IMR-90 (cell line): Measurements from ENCODE around the gene NUBP2. TPM values are rescaled to one million over a fixed set of nuclear protein-coding genes. Genes with fewer than 3 reads are reported as not detected.

Experiments
- ATAC-seq: fragments of 200-7000 bp; cut with Tn5 transposase; 2 replicates; pipeline ENCODE4 v1.9.1; 2020; ENCODE audit warnings: low read depth, mild to moderate bottlenecking, moderate library complexity
- BruUV-seq: library from RNA; stranded (reverse); fragments of 400-500 nt; replicated peaks from 2 replicates; lab custom pipeline; 2021; lab: Mats Ljungman, UMichigan
- CTCF ChIA-PET: fragments of 300-600 bp; formaldehyde crosslinking; extraction: SDS; loops from one replicate; lab custom pipeline; 2021; ENCODE audit warnings: antibody characterized with exemption; lab: Yijun Ruan, JAX
- POLR2A ChIA-PET: fragments of 300-600 bp; sonication (Branson Sonifier 250); formaldehyde crosslinking; loops from one replicate; lab custom pipeline; 2022; ENCODE audit warnings: antibody characterized with exemption; ENCODE audit not compliant: unreplicated experiment; lab: Charles Lee
- DNase-seq: peaks from one replicate; pipeline ENCODE4 v3.0.0; 2013
- H2AFZ ChIP-seq: replicated peaks from 2 replicates; pipeline ENCODE3; 2013; ENCODE audit warnings: low read length, mild to moderate bottlenecking; ENCODE audit not compliant: poor library complexity
- H2AK5ac ChIP-seq: 2 replicates; pipeline ENCODE4 v1.6.1; 2013; ENCODE audit warnings: low read depth, low read length, inconsistent platforms
- H2AK9ac ChIP-seq: replicated peaks from 2 replicates; pipeline ENCODE3; 2013; ENCODE audit warnings: mild to moderate bottlenecking, low read depth, low read length, moderate library complexity; ENCODE audit not compliant: poor library complexity
- H2BK120ac ChIP-seq: 2 replicates; pipeline ENCODE4 v1.6.1; 2013; ENCODE audit warnings: low read depth, low read length, inconsistent platforms
- H2BK15ac ChIP-seq: 3 replicates; pipeline ENCODE4 v1.6.1; 2013; ENCODE audit warnings: low read depth, low read length, inconsistent platforms
- H2BK20ac ChIP-seq: 2 replicates; pipeline ENCODE4 v1.6.1; 2013; ENCODE audit warnings: low read depth, mild to moderate bottlenecking, inconsistent platforms, low read length, moderate library complexity
- H2BK5ac ChIP-seq: 2 replicates; pipeline ENCODE4 v1.6.1; 2013; ENCODE audit warnings: mild to moderate bottlenecking, low read depth, low read length, inconsistent platforms; ENCODE audit not compliant: poor library complexity, severe bottlenecking
- H3K14ac ChIP-seq: replicated peaks from 2 replicates; pipeline ENCODE4 v1.6.1; 2013; ENCODE audit warnings: low read depth, low read length, inconsistent platforms
- H3K18ac ChIP-seq: 2 replicates; pipeline ENCODE4 v1.6.1; 2013; ENCODE audit warnings: low read depth, low read length, control low read depth
- H3K23ac ChIP-seq: 2 replicates; pipeline ENCODE4 v1.6.1; 2013; ENCODE audit warnings: low read depth, low read length, inconsistent platforms
- H3K27ac ChIP-seq: 2 replicates; pipeline ENCODE4 v1.5.1; 2013; ENCODE audit warnings: mild to moderate bottlenecking, control low read depth, low read length; ENCODE audit not compliant: insufficient read depth
- H3K27me3 ChIP-seq: 2 replicates; pipeline ENCODE4 v1.6.1; 2013; ENCODE audit warnings: low read length; ENCODE audit not compliant: control insufficient read depth, insufficient read depth
- H3K36me3 ChIP-seq: 2 replicates; pipeline ENCODE4 v1.6.1; 2013; ENCODE audit warnings: low read length, mixed read lengths; ENCODE audit not compliant: control insufficient read depth, insufficient read depth
- H3K4ac ChIP-seq: 2 replicates; pipeline ENCODE4 v1.6.1; 2013; ENCODE audit warnings: low read depth, low read length, inconsistent platforms
- H3K4me1 ChIP-seq: 2 replicates; pipeline ENCODE4 v1.6.1; 2013; ENCODE audit warnings: low read length, mixed read lengths; ENCODE audit not compliant: control insufficient read depth, insufficient read depth
- H3K4me2 ChIP-seq: 2 replicates; pipeline ENCODE4 v1.6.1; 2013; ENCODE audit warnings: low read depth, mild to moderate bottlenecking, control low read depth, low read length, moderate library complexity
- H3K4me3 ChIP-seq: 2 replicates; pipeline ENCODE4 v1.5.1; 2013; ENCODE audit warnings: low read depth, mild to moderate bottlenecking, control low read depth, low read length, moderate library complexity; ENCODE audit not compliant: insufficient read depth
- H3K56ac ChIP-seq: 2 replicates; pipeline ENCODE4 v1.6.1; 2013; ENCODE audit warnings: low read length, inconsistent platforms; ENCODE audit not compliant: insufficient read depth; ENCODE audit errors: extremely low read depth
- H3K79me1 ChIP-seq, 2 experiments: 2 replicates each; pipeline ENCODE4 v1.6.1; 2013; ENCODE audit warnings: low read length in 2 of 2, inconsistent platforms in 1 of 2, low read depth in 1 of 2
- H3K9ac ChIP-seq: 2 replicates; pipeline ENCODE4 v1.6.1; 2013; ENCODE audit warnings: low read depth, low read length, control low read depth
- H3K9me1 ChIP-seq: 2 replicates; pipeline ENCODE4 v1.6.1; 2013; ENCODE audit warnings: low read length, inconsistent platforms; ENCODE audit not compliant: insufficient read depth
- H3K9me3 ChIP-seq: 2 replicates; pipeline ENCODE4 v1.6.1; 2013; ENCODE audit warnings: low read length; ENCODE audit not compliant: control insufficient read depth, insufficient read depth
- H4K20me1 ChIP-seq: 2 replicates; pipeline ENCODE4 v1.6.1; 2013; ENCODE audit warnings: low read length, inconsistent platforms; ENCODE audit not compliant: insufficient read depth
- H4K5ac ChIP-seq: 2 replicates; pipeline ENCODE4 v1.6.1; 2013; ENCODE audit warnings: mild to moderate bottlenecking, low read depth, low read length, control low read depth
- H4K8ac ChIP-seq, 2 experiments: 2 replicates each; pipeline ENCODE4 v1.6.1; 2013; ENCODE audit warnings: low read depth in 2 of 2, low read length in 2 of 2, control low read depth in 1 of 2, inconsistent platforms in 1 of 2
- H4K91ac ChIP-seq: 2 replicates; pipeline ENCODE4 v1.6.1; 2013; ENCODE audit warnings: low read depth, low read length, inconsistent platforms; ENCODE audit not compliant: insufficient read depth
- BHLHE40 ChIP-seq: fragments of 150-350 bp; IDR thresholded peaks from 2 replicates; pipeline ENCODE4 v1.6.1; 2016; ENCODE audit warnings: mild to moderate bottlenecking, low read depth, low read length
- CEBPB ChIP-seq: IDR thresholded peaks from 2 replicates; pipeline ENCODE4 v1.6.1; 2012; ENCODE audit warnings: low read depth, low read length, improper control_type of control experiment
- FOS ChIP-seq: fragments of 150-350 bp; IDR thresholded peaks from 2 replicates; pipeline ENCODE4 v1.6.1; 2016; ENCODE audit warnings: low read depth, low read length
- NFE2L2 ChIP-seq: fragments of 150-350 bp; IDR thresholded peaks from 2 replicates; pipeline ENCODE4 v1.6.1; 2016; ENCODE audit warnings: low read depth, mild to moderate bottlenecking, low read length
- POLR2A ChIP-seq: IDR thresholded peaks from 2 replicates; pipeline ENCODE4 v1.6.1; 2012; ENCODE audit warnings: mild to moderate bottlenecking, low read depth, low read length
- RAD21 ChIP-seq: IDR thresholded peaks from 2 replicates; pipeline ENCODE4 v1.6.1; 2012; ENCODE audit warnings: low read length, improper control_type of control experiment
- RCOR1 ChIP-seq: IDR thresholded peaks from 2 replicates; pipeline ENCODE4 v1.6.1; 2012; ENCODE audit warnings: mild to moderate bottlenecking, low read length, improper control_type of control experiment; ENCODE audit not compliant: insufficient replicate concordance
- USF2 ChIP-seq: fragments of 150-350 bp; IDR thresholded peaks from 2 replicates; pipeline ENCODE4 v1.6.1; 2017; ENCODE audit warnings: mild to moderate bottlenecking, antibody characterized with exemption, low read length, low read depth
- WGBS, 2 experiments: methylation state at CpG; one replicate each; pipeline versions ENCODE4 v1.1.5 to v1.1.7; 2013; ENCODE audit warnings: missing lambda C conversion rate in 2 of 2; ENCODE audit not compliant: insufficient read length in 1 of 2; ENCODE audit errors: extremely low coverage in 2 of 2; 5-methylcytosine and 5-hydroxymethylcytosine counted together
- dilution Hi-C: fragments of 300-500 bp; cut with HindIII; formaldehyde crosslinking; loops from one replicate; pipeline ENCODE4 v1.14.3; 2018; ENCODE audit warnings: low sequenced_read_pairs; ENCODE audit not compliant: unreplicated experiment
- in situ Hi-C: fragments of 300-500 bp; cut with MboI; formaldehyde crosslinking; loops from 3 replicates; pipeline ENCODE4 v1.14.3; 2019; ENCODE audit warnings: low sequenced_read_pairs, inconsistent platforms, mixed read lengths
- intact Hi-C: fragments of 100-400 bp; cut with micrococcal nuclease; formaldehyde crosslinking; loops from 2 replicates; pipeline ENCODE4 v1.10.0; 2022
- polyA plus RNA-seq, 3 experiments: library from polyadenylated mRNA; depleted of rRNA; stranded (reverse); fragments of >200 nt; gene quantifications; 2 replicates each; pipeline ENCODE4 v1.2.3, GENCODE V29; 2012; ENCODE audit warnings: low replicate concordance in 1 of 3
- total RNA-seq: library from RNA; depleted of rRNA; stranded (reverse); fragments of >200 nt; gene quantifications from 2 replicates; pipeline ENCODE4 v1.2.3, GENCODE V29; 2012
- TF ChIP-seq, protein P1 (sequence below): conservative IDR thresholded peaks from 2 replicates; pipeline ENCODE4 v1.5.1; 2012; ENCODE audit warnings: mild to moderate bottlenecking, low read depth, low read length, improper control_type of control experiment

NUBP2 gene
- total and polyA plus RNA-seq, 2 of the 4 experiments (the other 2 are of a cell fraction) = 62.6 to 131 TPM

- no peak for TF ChIP-seq USF2
- TF ChIP-seq NFE2L2 = no peak
These were observed 2.5 kb downstream of the NUBP2 start (continued) for GRCh38 chr16:1784977-1785845.

- H3K23ac ChIP-seq = no peak overlapping the region
- 98% methylated on average over 5 of the region's 14 CpGs; no CpG with 5 or more reads in 1 of the 2 experiments for WGBS, 2 experiments
- no peak for DNase-seq
- no peak overlapping the region for H3K56ac ChIP-seq
- no peak overlapping the region for H2AK9ac ChIP-seq
- no peak overlapping the region for H2BK15ac ChIP-seq
- H4K91ac ChIP-seq = no peak overlapping the region
- peaks cover 38% of the 10 kb centered on the region for H4K20me1 ChIP-seq
- H3K18ac ChIP-seq = no peak overlapping the region
- H2BK120ac ChIP-seq = no peak overlapping the region
- no peak overlapping the region for H3K4ac ChIP-seq
- ChIA-PET POLR2A (no interaction called here), CTCF (no interaction called here)
- no peak overlapping the region for H2BK20ac ChIP-seq
- dilution Hi-C loops = no loop called here
- H3K14ac ChIP-seq = no peak overlapping the region
- no peak overlapping the region for H4K5ac ChIP-seq
- peaks cover 32% of the 10 kb centered on the region for H3K36me3 ChIP-seq
- peaks cover 3% of the 10 kb centered on the region; the same call in 1 of the 2 replicates for H3K4me1 ChIP-seq
- no peak for TF ChIP-seq RCOR1
- TF ChIP-seq POLR2A = no peak
- no peak for TF ChIP-seq BHLHE40
- no peak for TF ChIP-seq FOS
- TF ChIP-seq CEBPB = no peak
- TF ChIP-seq, protein P1, sequence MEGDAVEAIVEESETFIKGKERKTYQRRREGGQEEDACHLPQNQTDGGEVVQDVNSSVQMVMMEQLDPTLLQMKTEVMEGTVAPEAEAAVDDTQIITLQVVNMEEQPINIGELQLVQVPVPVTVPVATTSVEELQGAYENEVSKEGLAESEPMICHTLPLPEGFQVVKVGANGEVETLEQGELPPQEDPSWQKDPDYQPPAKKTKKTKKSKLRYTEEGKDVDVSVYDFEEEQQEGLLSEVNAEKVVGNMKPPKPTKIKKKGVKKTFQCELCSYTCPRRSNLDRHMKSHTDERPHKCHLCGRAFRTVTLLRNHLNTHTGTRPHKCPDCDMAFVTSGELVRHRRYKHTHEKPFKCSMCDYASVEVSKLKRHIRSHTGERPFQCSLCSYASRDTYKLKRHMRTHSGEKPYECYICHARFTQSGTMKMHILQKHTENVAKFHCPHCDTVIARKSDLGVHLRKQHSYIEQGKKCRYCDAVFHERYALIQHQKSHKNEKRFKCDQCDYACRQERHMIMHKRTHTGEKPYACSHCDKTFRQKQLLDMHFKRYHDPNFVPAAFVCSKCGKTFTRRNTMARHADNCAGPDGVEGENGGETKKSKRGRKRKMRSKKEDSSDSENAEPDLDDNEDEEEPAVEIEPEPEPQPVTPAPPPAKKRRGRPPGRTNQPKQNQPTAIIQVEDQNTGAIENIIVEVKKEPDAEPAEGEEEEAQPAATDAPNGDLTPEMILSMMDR = no peak
- TF ChIP-seq RAD21 = no peak
- ATAC-seq = no peak
- BruUV-seq = no TSS peak
- no peak overlapping the region for H3K4me3 ChIP-seq
- H3K9me1 ChIP-seq = peaks cover 7% of the 10 kb centered on the region; the same call in 1 of the 2 replicates
- peaks cover 12 to 51% of the 10 kb centered on the region in 2 experiments for H3K79me1 ChIP-seq
- in situ Hi-C loops = no loop called here
- H3K9ac ChIP-seq = no peak overlapping the region
- H3K27me3 ChIP-seq = no peaks in the 10 kb centered on the region
- H2BK5ac ChIP-seq = no peak overlapping the region
- no peak overlapping the region for H2AK5ac ChIP-seq
- H3K4me2 ChIP-seq = no peak overlapping the region
- intact Hi-C loops = no loop called here
- H3K9me3 ChIP-seq = no peaks in the 10 kb centered on the region
- no peak overlapping the region for H2AFZ ChIP-seq
- H4K8ac ChIP-seq = no peak overlapping the region
- no peak overlapping the region for H3K27ac ChIP-seq
These were observed 3.0 kb downstream of the NUBP2 start for GRCh38 chr16:1785846-1786170.
